T1000 (cell line): Measurements from ENCODE around the gene OOSP2.

ENCODE experiments used
- DNase-seq: peaks from one replicate; lab custom pipeline; 2025; ENCODE audit warnings: mixed read lengths; lab: John Stamatoyannopoulos, UW

OOSP2 gene

GRCh38 chr11:60080535-60080934 is 40.3 kb downstream of the OOSP2 start:
- DNase-seq, result no peak

DNA sequence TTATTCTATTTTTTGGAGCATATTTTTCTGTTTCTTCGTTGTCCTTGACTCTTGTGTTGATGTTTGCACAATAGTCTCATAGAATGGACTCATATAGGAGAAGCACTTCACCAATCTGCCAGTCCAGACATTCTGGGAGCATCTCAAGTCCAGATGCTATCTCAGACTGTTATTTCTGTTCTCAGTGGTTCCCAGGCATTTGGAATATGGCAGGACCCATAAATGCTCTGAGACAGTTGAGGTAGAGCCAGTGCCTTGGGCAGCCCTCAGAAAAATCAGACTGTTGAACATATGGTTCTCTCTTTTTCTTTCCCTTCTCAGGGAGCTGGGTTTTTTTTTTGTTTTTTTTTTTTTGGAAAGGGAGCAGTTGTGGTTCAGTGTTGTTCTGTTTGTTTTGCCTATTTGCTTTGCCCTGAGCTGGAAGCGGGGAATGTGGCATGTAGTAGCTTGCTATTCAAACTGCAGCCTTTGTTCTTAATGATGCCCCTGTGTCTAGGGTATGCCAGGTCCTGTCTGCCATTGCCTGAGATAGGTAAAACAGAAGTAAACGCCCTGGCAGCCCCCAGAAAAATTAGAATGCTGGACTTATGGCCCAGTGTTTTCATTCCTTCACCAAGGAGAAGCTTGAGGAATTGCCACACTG is 44.5 kb downstream of the OOSP2 start:
- DNase-seq, result no peak

GRCh38 chr11:60085909-60086308 is 45.7 kb downstream of the OOSP2 start:
- no peak for DNase-seq

- DNase-seq, result no peak
Observed at GRCh38 chr11:60087239-60087638, 47.0 kb downstream of the OOSP2 start.

GRCh38 chr11:60088364-60088763 is 48.2 kb downstream of the OOSP2 start, which contains the start of gene MS4A2:
Gene MS4A2, plus strand, starts transcription at chr11:60088664. Its CDS starts 102 bp downstream, at chr11:60088766.
- no peak for DNase-seq

DNA sequence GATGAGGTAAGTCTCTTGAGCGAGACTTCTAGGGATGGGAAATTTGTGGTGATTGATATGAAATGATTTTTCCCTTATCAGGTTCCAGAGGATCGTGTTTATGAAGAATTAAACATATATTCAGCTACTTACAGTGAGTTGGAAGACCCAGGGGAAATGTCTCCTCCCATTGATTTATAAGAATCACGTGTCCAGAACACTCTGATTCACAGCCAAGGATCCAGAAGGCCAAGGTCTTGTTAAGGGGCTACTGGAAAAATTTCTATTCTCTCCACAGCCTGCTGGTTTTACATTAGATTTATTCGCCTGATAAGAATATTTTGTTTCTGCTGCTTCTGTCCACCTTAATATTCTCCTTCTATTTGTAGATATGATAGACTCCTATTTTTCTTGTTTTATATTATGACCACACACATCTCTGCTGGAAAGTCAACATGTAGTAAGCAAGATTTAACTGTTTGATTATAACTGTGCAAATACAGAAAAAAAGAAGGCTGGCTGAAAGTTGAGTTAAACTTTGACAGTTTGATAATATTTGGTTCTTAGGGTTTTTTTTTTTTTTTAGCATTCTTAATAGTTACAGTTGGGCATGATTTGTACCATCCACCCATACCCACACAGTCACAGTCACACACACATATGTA is 55.4 kb downstream of the OOSP2 start:
- no peak for DNase-seq

DNA sequence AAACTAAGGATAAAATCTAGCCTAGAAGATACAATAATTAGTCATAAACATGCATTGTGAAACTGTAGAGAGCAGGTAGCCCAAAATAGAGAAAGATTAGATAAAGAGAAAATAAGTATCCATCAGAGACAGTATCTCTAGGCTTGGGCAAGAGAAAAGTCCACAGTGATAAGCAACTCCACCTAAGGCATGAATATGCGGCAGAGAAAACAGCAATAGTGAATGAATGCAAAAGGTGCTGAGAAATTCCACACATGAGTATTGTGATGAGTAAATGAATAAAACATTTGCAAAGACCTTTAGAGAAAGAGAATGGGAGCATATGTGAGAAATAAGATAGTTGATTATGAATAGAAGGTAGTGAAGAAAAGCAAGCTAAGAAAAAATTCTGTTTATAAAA is 57.0 kb downstream of the OOSP2 start:
- DNase-seq, result no peak
